Loucy (cell line): ENCODE measurements around the gene MTF2.

ENCODE experiments used
- CTCF ChIP-seq: fragments of 200-600 bp; sonication (generic); conservative IDR thresholded peaks from 2 replicates; pipeline ENCODE4 v1.5.1; 2014; ENCODE audit warnings: mild to moderate bottlenecking, antibody characterized with exemption, low read length
- EZH2phosphoT487 ChIP-seq: fragments of 200-600 bp; IDR thresholded peaks from 2 replicates; pipeline ENCODE4 v1.6.1; 2018; ENCODE audit warnings: antibody characterized with exemption, mild to moderate bottlenecking, moderate library complexity, borderline replicate concordance

GRCh38 chr1:93033785-93034184 is 45.3 kb upstream of the MTF2 start:
- no peak for TF ChIP-seq CTCF
- TF ChIP-seq EZH2phosphoT487 = no peak
